K562 (cell line): ENCODE measurements around the gene PLA2G7.

Experiments used
- CBX3 ChIP-seq, 2 experiments: IDR thresholded peaks; 1 replicate in 1 of 2; 2 replicates in 1 of 2; pipeline ENCODE4 v1.6.1; 2012; ENCODE audit warnings: inconsistent platforms in 2 of 2, low read length in 2 of 2, borderline replicate concordance in 1 of 2, control low read depth in 1 of 2
- EZH2 ChIP-seq: IDR thresholded peaks from 2 replicates; pipeline ENCODE4 v1.6.1; 2012; ENCODE audit warnings: low read depth, mild to moderate bottlenecking, inconsistent platforms, low read length, borderline replicate concordance
- RNF2 ChIP-seq: sonication (generic); IDR thresholded peaks from 2 replicates; pipeline ENCODE4 v1.6.1; 2016
- TRIM28 ChIP-seq: fragments of 450-650 bp; IDR thresholded peaks from 2 replicates; pipeline ENCODE4 v1.6.1; 2017
- YY1 ChIP-seq, 3 experiments: IDR thresholded peaks; 2 replicates each; pipeline ENCODE4 v1.6.1; 2011; ENCODE audit warnings: low read length in 2 of 3, mild to moderate bottlenecking in 2 of 3, moderate library complexity in 2 of 3, borderline replicate concordance in 1 of 3, control low read depth in 1 of 3, low read depth in 1 of 3; ENCODE audit not compliant: insufficient read depth in 3 of 3, insufficient replicate concordance in 2 of 3, control insufficient read depth in 1 of 3, insufficient read length in 1 of 3; ENCODE audit errors: extremely low read depth in 1 of 3

- TF ChIP-seq YY1 (IDR thresholded peaks at IDR 0.05; ENCODE audit: borderline replicate concordance in 1 of 3, control insufficient read depth in 1 of 3, extremely low read depth in 1 of 3, insufficient read depth in 3 of 3, insufficient read length in 1 of 3, insufficient replicate concordance in 2 of 3, low read depth in 1 of 3, low read length in 2 of 3) (no peak), CBX3 (IDR thresholded peaks at IDR 0.05; ENCODE audit: borderline replicate concordance in 1 of 2, low read length in 2 of 2) (no peak), RNF2 (no peak), EZH2 (no peak), TRIM28 (no peak)
Observed at GRCh38 chr6:46749731-46750130, 14.6 kb upstream of the PLA2G7 start.
